DND-41 (cell line): ENCODE results near the gene TBC1D7.

Experiments used
- ATAC-seq: fragments of 200-7000 bp; cut with Tn5 transposase; 3 replicates; pipeline ENCODE4 v1.9.1; 2021; ENCODE audit warnings: low read depth; ENCODE audit not compliant: insufficient read depth
- DNase-seq: peaks from one replicate; pipeline ENCODE4 v3.0.0-alpha.2; 2020
- H2AFZ ChIP-seq: 2 replicates; pipeline ENCODE4 v1.6.0; 2012; ENCODE audit warnings: low read depth, low read length
- H3K27ac ChIP-seq: 2 replicates; pipeline ENCODE4 v1.5.1; 2012; ENCODE audit warnings: low read length, inconsistent platforms
- H3K27me3 ChIP-seq: fragments of 200-600 bp; sonication (generic); 2 replicates; pipeline ENCODE4 v1.6.0; 2012; ENCODE audit warnings: low read length, mild to moderate bottlenecking, inconsistent platforms; ENCODE audit not compliant: insufficient read depth, poor library complexity
- H3K36me3 ChIP-seq: 2 replicates; pipeline ENCODE4 v1.5.1; 2012; ENCODE audit warnings: low read length, inconsistent platforms; ENCODE audit not compliant: insufficient read depth
- H3K4me1 ChIP-seq: 2 replicates; pipeline ENCODE4 v1.5.1; 2012; ENCODE audit warnings: mild to moderate bottlenecking, low read length; ENCODE audit not compliant: insufficient read depth
- H3K4me2 ChIP-seq: 2 replicates; pipeline ENCODE4 v1.6.0; 2012; ENCODE audit warnings: mild to moderate bottlenecking, moderate library complexity, low read length, inconsistent platforms; ENCODE audit not compliant: insufficient read depth
- H3K4me3 ChIP-seq, 2 experiments: fragments of 200-600 bp in 1 of 2; shearing (Covaris generic) in 1 of 2; 2 replicates each; pipeline ENCODE4 v1.5.1; 2012 to 2016; ENCODE audit warnings: inconsistent platforms in 2 of 2, low read length in 2 of 2, mild to moderate bottlenecking in 2 of 2, low read depth in 1 of 2, moderate library complexity in 1 of 2
- H3K79me2 ChIP-seq: 2 replicates; pipeline ENCODE4 v1.6.0; 2012; ENCODE audit warnings: low read length, inconsistent platforms; ENCODE audit not compliant: insufficient read depth
- H3K9ac ChIP-seq: 2 replicates; pipeline ENCODE4 v1.6.0; 2012; ENCODE audit warnings: low read depth, mild to moderate bottlenecking, inconsistent platforms, low read length, moderate library complexity
- H3K9me3 ChIP-seq: 2 replicates; pipeline ENCODE4 v1.5.1; 2012; ENCODE audit warnings: low read length, moderate library complexity, mild to moderate bottlenecking, inconsistent platforms; ENCODE audit not compliant: insufficient read depth, severe bottlenecking
- H4K20me1 ChIP-seq: 2 replicates; pipeline ENCODE4 v1.6.0; 2012; ENCODE audit warnings: low read length; ENCODE audit not compliant: insufficient read depth
- EZH2 ChIP-seq: IDR thresholded peaks from 3 replicates; pipeline ENCODE4 v1.6.1; 2012; ENCODE audit warnings: borderline replicate concordance, low read depth, mild to moderate bottlenecking, moderate library complexity, low read length, inconsistent platforms; ENCODE audit not compliant: severe bottlenecking
- TF ChIP-seq, protein P1 (sequence below): IDR thresholded peaks from 2 replicates; pipeline ENCODE4 v1.5.1; 2012; ENCODE audit warnings: borderline replicate concordance, low read length, moderate library complexity, mild to moderate bottlenecking; ENCODE audit not compliant: poor library complexity, severe bottlenecking; ENCODE audit errors: extremely low read depth

The TBC1D7 gene

DNA sequence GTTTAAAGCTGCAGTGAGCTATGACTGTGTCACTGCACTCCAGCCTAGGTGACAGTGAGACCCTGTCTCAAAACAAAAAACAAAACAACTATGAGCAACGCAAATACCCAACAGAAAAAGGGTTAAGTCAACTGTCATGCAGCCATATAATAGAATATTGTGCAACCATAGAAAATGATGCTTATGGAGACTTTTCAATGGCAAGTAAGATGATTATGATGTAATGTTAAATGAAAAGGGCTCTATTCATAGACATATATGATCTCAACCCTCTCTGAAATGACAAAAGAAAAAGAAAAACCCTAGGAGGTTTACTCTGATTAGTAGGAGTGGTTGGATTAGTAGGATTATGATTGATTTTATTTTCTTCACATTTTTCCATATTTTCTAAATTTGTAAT, 41.3 kb upstream of the TBC1D7 start:
- DNase-seq (no peak), ATAC-seq (no peak)

GRCh38 chr6:13368731-13369115, 40.4 kb upstream of the TBC1D7 start:
- H3K9me3 ChIP-seq: no peaks in the 10 kb centered on the region
- no peak overlapping the region for H3K9ac ChIP-seq
- DNase-seq: no peak
- no peak overlapping the region for H2AFZ ChIP-seq
- peaks cover 3% of the 10 kb centered on the region; the same call in 1 of the 2 replicates for H4K20me1 ChIP-seq
- H3K79me2 ChIP-seq: no peaks in the 10 kb centered on the region
- H3K36me3 ChIP-seq: 0 out of 2 replicates have a peak, but pooled peaks cover 7% of the 10 kb centered on the region
- H3K4me1 ChIP-seq: no peaks in the 10 kb centered on the region
- no peak overlapping the region for H3K4me2 ChIP-seq
- ATAC-seq: no peak
- no peaks in the 10 kb centered on the region for H3K27me3 ChIP-seq
- no peak overlapping the region for H3K4me3 ChIP-seq
- TF ChIP-seq, protein P1, sequence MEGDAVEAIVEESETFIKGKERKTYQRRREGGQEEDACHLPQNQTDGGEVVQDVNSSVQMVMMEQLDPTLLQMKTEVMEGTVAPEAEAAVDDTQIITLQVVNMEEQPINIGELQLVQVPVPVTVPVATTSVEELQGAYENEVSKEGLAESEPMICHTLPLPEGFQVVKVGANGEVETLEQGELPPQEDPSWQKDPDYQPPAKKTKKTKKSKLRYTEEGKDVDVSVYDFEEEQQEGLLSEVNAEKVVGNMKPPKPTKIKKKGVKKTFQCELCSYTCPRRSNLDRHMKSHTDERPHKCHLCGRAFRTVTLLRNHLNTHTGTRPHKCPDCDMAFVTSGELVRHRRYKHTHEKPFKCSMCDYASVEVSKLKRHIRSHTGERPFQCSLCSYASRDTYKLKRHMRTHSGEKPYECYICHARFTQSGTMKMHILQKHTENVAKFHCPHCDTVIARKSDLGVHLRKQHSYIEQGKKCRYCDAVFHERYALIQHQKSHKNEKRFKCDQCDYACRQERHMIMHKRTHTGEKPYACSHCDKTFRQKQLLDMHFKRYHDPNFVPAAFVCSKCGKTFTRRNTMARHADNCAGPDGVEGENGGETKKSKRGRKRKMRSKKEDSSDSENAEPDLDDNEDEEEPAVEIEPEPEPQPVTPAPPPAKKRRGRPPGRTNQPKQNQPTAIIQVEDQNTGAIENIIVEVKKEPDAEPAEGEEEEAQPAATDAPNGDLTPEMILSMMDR: no peak
- no peak for TF ChIP-seq EZH2
- H3K27ac ChIP-seq: no peak overlapping the region

More for the DNA sequence above, 41.3 kb upstream of the TBC1D7 start:
- Histone ChIP-seq H3K27me3 (no peaks in the 10 kb centered on the region), H3K27ac (no peak overlapping the region), H3K79me2 (no peaks in the 10 kb centered on the region), H3K36me3 (0 out of 2 replicates have a peak, but pooled peaks cover 7% of the 10 kb centered on the region), H3K4me2 (no peak overlapping the region), H2AFZ (no peak overlapping the region), H3K4me1 (no peaks in the 10 kb centered on the region), H4K20me1 (peaks cover 3% of the 10 kb centered on the region; the same call in 1 of the 2 replicates), H3K9me3 (no peaks in the 10 kb centered on the region), H3K9ac (no peak overlapping the region), H3K4me3 (no peak overlapping the region)
- no peak for TF ChIP-seq EZH2
- TF ChIP-seq, protein P1: no peak

DNA sequence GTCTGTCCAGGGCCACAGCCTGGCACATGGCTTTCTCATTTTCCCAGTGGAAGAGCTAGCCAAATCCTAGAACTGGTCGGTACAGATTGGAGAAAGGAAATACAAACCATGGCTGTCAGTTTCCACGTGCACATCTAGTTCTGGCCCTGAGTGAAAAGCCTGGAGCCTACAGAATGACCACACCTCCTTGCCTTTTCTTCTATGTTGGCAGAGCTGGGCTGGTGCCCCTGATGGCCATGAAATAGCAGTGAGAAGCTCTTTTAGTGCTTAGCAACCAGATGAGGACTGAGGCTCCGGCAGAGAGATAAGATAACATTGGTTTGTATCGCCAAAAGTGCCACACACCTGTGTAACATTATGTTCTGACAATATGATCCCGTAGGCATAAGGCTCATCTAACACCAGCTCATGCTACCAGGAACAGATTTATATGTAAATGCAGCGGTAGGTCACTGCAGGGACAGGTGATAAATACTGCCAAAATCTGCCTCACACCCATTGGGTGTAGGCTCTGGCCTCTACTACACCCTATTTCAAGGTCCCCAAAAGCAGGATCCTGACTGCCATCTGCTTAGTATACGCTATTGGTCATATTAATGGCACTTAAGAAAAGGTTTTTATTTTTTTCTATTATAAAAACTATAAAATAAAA, 39.9 kb upstream of the TBC1D7 start:
- Histone ChIP-seq H3K27ac (no peak overlapping the region), H2AFZ (no peak overlapping the region), H3K4me3 (no peak overlapping the region), H3K36me3 (0 out of 2 replicates have a peak, but pooled peaks cover 7% of the 10 kb centered on the region), H3K9me3 (no peaks in the 10 kb centered on the region), H3K9ac (no peak overlapping the region), H3K4me1 (no peaks in the 10 kb centered on the region), H4K20me1 (peaks cover 3% of the 10 kb centered on the region; the same call in 1 of the 2 replicates), H3K27me3 (no peaks in the 10 kb centered on the region), H3K79me2 (no peaks in the 10 kb centered on the region), H3K4me2 (no peak overlapping the region)
- ATAC-seq (no peak), DNase-seq (no peak)
- no peak for TF ChIP-seq EZH2
- TF ChIP-seq, protein P1: no peak
